ENCODE measurements around the gene ALG6. TPM values are rescaled to one million over a fixed set of nuclear protein-coding genes. Genes with fewer than 3 reads are reported as not detected.

Gene ALG6
- total RNA-seq, 1 experiment from 2014 or later: 21.4 TPM

DNA sequence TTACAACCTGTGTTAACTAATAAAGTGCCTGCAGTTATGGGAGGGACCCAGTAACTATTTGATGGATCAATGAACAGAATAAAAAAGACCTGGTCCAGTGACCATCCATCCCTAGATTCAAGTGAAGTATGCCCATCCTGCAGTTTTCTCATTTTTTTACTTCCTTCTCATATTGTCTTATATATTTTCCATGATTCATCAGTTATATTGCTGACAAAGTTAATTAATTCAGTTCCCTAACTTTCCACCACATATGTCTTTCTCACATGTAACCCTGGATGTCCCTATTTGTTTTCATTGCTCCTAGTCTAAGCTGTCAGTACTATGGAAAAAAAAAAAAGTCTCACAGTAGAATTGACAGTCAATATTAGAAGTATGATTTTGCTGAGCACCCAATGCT, 91.3 kb downstream of the ALG6 start:
- Histone ChIP-seq H4K20me1 (ENCODE audit: control insufficient read depth, insufficient read depth, insufficient read length) (no peaks in the 10 kb centered on the region), H3K4me2 (ENCODE audit: insufficient read depth, insufficient read length, low read length) (no peak overlapping the region), H3K79me2 (ENCODE audit: insufficient read depth, low read length) (no peaks in the 10 kb centered on the region), H2AK5ac (ENCODE audit: insufficient read length, low read length) (no peak overlapping the region), H2BK15ac (ENCODE audit: low read depth, low read length) (no peak overlapping the region), H3K56ac (ENCODE audit: insufficient read length, low read depth, low read length) (no peak overlapping the region), H3K23me2 (ENCODE audit: insufficient read length, low read depth, low read length, poor library complexity, severe bottlenecking) (no peaks in the 10 kb centered on the region), H3K14ac (ENCODE audit: insufficient read depth, low read length) (no peak overlapping the region), H2BK120ac (ENCODE audit: low read depth, low read length, poor library complexity, severe bottlenecking) (no peak overlapping the region), H4K5ac (ENCODE audit: insufficient read length, low read depth, low read length) (no peak overlapping the region), H4K8ac (replicated peaks; ENCODE audit: insufficient read length, low read depth, low read length) (no peak overlapping the region), H3K18ac (ENCODE audit: insufficient read length, low read depth, low read length) (no peak overlapping the region), H2AFZ (ENCODE audit: low read length) (no peak overlapping the region), H2BK5ac (ENCODE audit: insufficient read length, low read length) (no peak overlapping the region), H3K27ac (ENCODE audit: insufficient read length, low read depth, low read length) (no peak overlapping the region), H3K9me3 (ENCODE audit: control insufficient read depth, low read depth, low read length) (no peaks in the 10 kb centered on the region), H3K27me3 (ENCODE audit: insufficient read depth, low read length) (no peaks in the 10 kb centered on the region), H2BK12ac (ENCODE audit: insufficient read length, low read depth, low read length) (no peak overlapping the region), H3K9ac (ENCODE audit: extremely low read depth, insufficient read length, low read length) (no peak overlapping the region), H3K23ac (ENCODE audit: insufficient read length, low read depth, low read length) (no peak overlapping the region), H3K4ac (ENCODE audit: low read depth, low read length) (no peak overlapping the region), H3K79me1 (ENCODE audit: insufficient read depth, low read depth, low read length, poor library complexity, severe bottlenecking) (no peaks in the 10 kb centered on the region), H3K4me1 (ENCODE audit: insufficient read depth, low read length) (no peaks in the 10 kb centered on the region), H4K91ac (ENCODE audit: insufficient read length, low read depth, low read length) (no peak overlapping the region), H3T11ph (ENCODE audit: low read length) (no peak overlapping the region), H2BK20ac (ENCODE audit: low read depth, low read length, poor library complexity, severe bottlenecking) (no peak overlapping the region)
- H3K27ac Mint-ChIP-seq: no peak overlapping the region
- no peaks in the 10 kb centered on the region for H3K4me1 Mint-ChIP-seq
- DNase-seq: no peak
- H3K27me3 Mint-ChIP-seq (ENCODE audit: low read depth): no peaks in the 10 kb centered on the region
- no peak overlapping the region for H3K4me3 Mint-ChIP-seq
- H3K9me3 Mint-ChIP-seq: peaks cover 14 to 22% of the 10 kb centered on the region in 2 experiments
- TF ChIP-seq, protein P1, sequence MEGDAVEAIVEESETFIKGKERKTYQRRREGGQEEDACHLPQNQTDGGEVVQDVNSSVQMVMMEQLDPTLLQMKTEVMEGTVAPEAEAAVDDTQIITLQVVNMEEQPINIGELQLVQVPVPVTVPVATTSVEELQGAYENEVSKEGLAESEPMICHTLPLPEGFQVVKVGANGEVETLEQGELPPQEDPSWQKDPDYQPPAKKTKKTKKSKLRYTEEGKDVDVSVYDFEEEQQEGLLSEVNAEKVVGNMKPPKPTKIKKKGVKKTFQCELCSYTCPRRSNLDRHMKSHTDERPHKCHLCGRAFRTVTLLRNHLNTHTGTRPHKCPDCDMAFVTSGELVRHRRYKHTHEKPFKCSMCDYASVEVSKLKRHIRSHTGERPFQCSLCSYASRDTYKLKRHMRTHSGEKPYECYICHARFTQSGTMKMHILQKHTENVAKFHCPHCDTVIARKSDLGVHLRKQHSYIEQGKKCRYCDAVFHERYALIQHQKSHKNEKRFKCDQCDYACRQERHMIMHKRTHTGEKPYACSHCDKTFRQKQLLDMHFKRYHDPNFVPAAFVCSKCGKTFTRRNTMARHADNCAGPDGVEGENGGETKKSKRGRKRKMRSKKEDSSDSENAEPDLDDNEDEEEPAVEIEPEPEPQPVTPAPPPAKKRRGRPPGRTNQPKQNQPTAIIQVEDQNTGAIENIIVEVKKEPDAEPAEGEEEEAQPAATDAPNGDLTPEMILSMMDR (conservative IDR thresholded peaks at IDR 0.05): no peak
- H3K36me3 Mint-ChIP-seq (ENCODE audit: insufficient read depth in 1 of 3, low read depth in 3 of 3): peaks cover 22 to 24% (median 23%) of the 10 kb centered on the region in 3 experiments

All from H9 (cell line).